AG09309 (cell line): ENCODE results near the gene SLC16A11.
A peak's percentile ranks its signal among the peaks of the same experiment; 100 is the strongest.

Experiments
- DNase-seq: peaks from one replicate; pipeline ENCODE4 v3.0.0-alpha.2; 2010; ENCODE audit warnings: low read depth
- H3K4me3 ChIP-seq: 2 replicates; pipeline ENCODE4 v1.5.1; 2011; ENCODE audit warnings: mild to moderate bottlenecking, low read depth, low read length, moderate library complexity; ENCODE audit not compliant: control insufficient read depth
- TF ChIP-seq, protein P1 (sequence below): IDR thresholded peaks from 2 replicates; pipeline ENCODE4 v1.5.1; 2011; ENCODE audit warnings: mild to moderate bottlenecking, low read depth, low read length, inconsistent platforms; ENCODE audit not compliant: insufficient read depth, control insufficient read depth; ENCODE audit errors: missing control alignments

SLC16A11 gene

DNA sequence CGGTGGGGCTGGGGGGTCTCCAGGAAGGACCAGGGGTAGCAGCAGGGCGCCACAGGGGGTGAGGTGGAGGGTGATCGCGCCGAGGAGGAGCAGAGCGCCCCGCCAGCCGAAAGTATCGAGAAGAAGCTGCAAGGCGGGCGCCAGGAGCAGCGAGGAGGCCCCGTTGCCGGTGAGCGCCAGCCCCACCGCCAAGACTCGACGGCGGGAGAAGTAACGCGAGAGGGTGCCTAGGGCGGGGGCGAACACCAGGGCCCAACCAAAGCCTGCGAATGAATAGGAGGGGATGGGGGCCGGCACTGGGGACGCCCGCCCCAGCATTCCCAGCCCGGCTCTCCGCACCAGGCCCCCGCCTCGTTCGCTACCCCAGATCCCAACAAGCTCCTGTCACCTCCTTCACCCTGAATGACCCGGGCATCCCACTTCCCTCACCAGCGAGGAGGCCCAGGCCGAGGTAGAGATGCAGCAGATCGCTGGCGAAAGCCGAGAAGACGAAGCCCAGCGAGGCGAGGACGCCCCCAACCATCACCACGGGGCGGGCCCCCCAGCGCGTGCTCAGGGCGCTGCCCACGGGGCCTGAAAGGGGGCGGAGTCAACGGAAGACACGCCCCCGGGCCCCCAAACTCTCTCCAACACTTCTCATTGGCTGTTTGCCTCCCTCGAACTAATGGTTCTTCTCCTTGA, 1.3 kb downstream of the SLC16A11 start:
- DNase-seq: no peak
- TF ChIP-seq, protein P1, sequence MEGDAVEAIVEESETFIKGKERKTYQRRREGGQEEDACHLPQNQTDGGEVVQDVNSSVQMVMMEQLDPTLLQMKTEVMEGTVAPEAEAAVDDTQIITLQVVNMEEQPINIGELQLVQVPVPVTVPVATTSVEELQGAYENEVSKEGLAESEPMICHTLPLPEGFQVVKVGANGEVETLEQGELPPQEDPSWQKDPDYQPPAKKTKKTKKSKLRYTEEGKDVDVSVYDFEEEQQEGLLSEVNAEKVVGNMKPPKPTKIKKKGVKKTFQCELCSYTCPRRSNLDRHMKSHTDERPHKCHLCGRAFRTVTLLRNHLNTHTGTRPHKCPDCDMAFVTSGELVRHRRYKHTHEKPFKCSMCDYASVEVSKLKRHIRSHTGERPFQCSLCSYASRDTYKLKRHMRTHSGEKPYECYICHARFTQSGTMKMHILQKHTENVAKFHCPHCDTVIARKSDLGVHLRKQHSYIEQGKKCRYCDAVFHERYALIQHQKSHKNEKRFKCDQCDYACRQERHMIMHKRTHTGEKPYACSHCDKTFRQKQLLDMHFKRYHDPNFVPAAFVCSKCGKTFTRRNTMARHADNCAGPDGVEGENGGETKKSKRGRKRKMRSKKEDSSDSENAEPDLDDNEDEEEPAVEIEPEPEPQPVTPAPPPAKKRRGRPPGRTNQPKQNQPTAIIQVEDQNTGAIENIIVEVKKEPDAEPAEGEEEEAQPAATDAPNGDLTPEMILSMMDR: no peak
- H3K4me3 ChIP-seq: peak overlapping the region; percentile 50

DNA sequence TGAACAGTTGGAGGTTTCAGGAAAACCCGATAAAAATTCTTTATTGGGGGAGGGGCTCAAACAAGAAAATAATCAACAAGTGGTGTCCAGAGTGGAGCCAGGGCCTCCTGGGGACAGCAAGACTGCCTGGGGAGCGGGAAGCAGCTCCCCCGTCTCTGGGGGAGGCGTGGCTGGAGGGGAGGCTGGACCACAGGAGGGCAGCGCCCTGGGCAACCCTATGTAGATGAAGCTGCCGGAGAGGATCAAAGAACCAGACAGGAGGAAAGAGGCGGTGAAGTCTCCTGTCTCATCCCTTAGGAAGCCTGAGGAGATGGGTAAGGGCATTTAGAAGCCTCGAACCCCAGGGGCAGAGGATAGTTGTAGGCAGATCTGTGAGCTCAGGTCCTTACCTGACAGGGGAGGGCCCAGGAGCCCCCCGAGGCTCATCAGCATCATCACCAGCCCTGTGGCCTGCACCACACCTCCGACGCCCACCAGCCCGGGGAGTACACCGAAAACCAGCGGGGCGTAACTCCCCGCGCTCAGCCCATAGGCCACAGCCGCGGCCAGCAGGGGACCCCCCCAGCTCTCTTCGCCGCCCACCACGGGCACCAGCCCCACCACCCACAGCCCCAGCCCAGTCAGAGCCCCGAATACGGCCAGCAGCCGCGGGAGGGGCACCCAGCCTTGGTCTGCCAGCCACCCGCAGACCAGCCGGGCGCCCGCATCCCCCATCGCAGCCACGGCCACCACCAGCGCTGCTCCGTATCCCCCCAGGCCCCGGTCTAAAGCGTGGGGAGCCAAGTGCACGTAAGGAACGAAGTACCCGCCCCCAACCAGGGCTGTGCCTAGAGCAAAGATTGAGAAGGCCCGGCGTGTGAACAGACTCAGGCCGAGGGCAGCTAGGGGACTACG, 2.0 kb downstream of the SLC16A11 start:
- TF ChIP-seq, protein P1: no peak
- DNase-seq: no peak
- no peak overlapping the region for H3K4me3 ChIP-seq

DNA sequence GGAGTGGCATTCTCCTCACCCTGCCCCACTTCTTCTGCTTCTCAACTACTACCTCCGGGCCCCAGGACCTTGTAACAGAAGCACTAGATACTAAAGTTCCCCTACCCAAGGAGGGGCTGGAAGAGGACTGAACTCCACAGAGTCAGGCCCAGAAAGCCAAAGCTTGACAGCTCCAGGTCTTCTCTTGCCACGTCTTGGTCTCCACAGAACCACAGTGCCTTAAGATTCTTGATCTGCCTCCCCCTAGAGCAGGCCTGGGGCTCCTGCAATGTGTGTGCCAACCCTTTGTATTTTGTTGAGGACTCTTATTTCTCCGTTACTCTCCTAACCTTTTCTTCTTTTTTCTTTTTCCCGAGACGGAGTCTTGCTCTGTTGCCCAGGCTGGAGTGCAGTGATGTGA, 4.1 kb downstream of the SLC16A11 start:
- no peak overlapping the region for H3K4me3 ChIP-seq
- no peak for DNase-seq

DNA sequence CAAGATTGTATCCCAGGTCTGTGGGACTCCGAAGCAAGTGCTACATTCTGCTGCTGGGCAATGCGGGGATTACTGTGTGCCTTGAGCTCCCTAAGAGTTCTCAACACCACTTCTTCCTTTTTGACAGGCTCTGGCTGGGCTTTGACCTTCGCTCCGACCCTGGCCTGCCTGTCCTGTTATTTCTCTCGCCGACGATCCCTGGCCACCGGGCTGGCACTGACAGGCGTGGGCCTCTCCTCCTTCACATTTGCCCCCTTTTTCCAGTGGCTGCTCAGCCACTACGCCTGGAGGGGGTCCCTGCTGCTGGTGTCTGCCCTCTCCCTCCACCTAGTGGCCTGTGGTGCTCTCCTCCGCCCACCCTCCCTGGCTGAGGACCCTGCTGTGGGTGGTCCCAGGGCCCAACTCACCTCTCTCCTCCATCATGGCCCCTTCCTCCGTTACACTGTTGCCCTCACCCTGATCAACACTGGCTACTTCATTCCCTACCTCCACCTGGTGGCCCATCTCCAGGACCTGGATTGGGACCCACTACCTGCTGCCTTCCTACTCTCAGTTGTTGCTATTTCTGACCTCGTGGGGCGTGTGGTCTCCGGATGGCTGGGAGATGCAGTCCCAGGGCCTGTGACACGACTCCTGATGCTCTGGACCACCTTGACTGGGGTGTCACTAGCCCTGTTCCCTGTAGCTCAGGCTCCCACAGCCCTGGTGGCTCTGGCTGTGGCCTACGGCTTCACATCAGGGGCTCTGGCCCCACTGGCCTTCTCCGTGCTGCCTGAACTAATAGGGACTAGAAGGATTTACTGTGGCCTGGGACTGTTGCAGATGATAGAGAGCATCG, 5.6 kb downstream of the SLC16A11 start:
- no peak overlapping the region for H3K4me3 ChIP-seq
- TF ChIP-seq, protein P1: no peak
- no peak for DNase-seq

More for the DNA sequence above, 4.1 kb downstream of the SLC16A11 start:
- TF ChIP-seq, protein P1: no peak

DNA sequence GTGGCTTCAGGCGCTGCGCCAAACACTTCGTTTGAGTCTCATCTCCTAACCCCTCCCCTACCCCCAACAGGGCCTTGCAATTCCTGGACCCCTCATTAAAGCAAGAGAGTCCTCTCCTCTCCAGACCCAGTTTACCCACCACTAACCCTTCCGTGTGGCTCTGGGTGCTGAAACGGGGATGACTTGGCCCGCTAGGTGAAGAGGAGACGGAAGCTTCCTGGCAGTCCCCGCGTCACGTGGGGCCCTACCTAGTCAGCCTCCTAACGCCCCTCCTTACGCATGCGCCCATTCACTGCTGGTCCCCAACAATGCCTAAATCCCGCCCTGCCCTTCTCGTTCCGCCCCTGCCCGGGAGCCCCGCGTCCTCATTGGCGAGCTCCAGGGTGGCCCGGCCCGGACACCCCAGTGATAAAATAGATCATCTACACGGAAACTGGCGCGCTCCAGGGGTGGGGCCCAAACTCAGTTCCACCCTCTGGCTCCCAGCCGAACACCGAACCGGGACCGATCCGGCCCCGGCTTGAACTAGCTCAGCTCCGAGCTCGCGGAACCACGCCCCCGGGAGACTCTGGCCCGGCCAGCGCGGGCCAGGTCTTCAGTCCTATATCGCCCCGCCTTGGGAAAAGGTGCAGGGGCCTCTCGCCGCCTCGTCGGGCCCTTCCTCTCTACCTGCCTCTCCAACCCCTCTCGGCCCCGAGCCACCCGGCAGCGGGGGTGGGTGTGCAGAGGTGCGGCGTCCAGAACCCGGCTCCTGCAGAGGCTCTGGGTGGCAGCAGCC, 8.1 kb downstream of the SLC16A11 start, which contains the start of gene SLC16A13:
Gene SLC16A13, plus strand, starts transcription at position 425 of the 778 bp plus-strand sequence. CDS start 368 bp downstream, outside the sequence.
- peak within 1 kb of the TSS; percentile 94 for H3K4me3 ChIP-seq
- DNase-seq: peak; percentile 81
- TF ChIP-seq, protein P1: no peak
